ENCODE measurements around the gene GPR142.

GPR142 gene

DNA sequence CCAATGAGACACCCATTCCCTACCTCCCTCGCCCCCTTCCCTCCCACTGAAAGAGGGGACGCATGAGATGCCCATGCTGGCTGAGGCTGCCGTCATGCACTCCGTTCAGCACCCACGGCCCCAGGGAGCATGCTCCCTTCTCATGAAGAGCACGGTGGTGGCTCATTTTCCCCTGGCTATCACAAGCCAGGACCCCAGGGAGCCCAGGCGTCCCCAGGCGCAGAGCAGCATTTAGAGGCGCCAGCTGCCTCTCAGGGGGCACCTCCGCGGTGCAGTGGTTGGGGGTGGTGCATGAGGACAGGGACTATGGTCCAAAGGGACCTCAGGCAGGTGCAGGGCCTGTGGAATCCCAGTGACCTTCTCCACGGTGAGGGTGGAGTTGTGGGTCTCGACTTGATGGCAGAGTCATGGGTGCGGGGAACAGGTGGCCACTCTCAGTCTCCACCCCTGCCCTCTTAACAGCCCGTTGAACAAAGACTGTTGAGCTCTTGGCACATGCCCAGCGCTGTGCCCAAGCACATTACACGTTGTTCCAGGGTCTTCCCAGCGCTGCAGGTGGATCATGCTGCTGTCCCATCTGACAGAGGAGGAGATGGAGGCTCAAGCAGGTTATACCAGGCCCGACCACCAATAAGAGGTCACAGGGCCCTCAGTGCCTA lies 27.6 kb upstream of the GPR142 start:
- Histone ChIP-seq H3K4me3 (no peak overlapping the region), H3K27ac (no peak overlapping the region), H3K4me2 (peak overlapping the region in 9 of 11 experiments; percentile 50 to 87 (median 74); a peak in 19 of 22 replicates), H4K20me1 (peaks cover 0 to 5% (median 0%) of the 10 kb centered on the region in 11 experiments; a peak in 1 of 22 replicates), H3K9ac (no peak overlapping the region), H3K4me1 (peaks cover 13 to 63% (median 55%) of the 10 kb centered on the region in 10 experiments; a peak in 17 of 20 replicates), H3K27me3 (peaks cover 0 to 10% (median 0%) of the 10 kb centered on the region in 11 experiments; a peak in 4 of 22 replicates), H3K9me3 (replicated peaks in 1 of 11) (no peaks in the 10 kb centered on the region), H3K36me3 (no peaks in the 10 kb centered on the region)
- TF ChIP-seq Cebpa-rat (IDR thresholded peaks at IDR 0.05), result no peak

DNA sequence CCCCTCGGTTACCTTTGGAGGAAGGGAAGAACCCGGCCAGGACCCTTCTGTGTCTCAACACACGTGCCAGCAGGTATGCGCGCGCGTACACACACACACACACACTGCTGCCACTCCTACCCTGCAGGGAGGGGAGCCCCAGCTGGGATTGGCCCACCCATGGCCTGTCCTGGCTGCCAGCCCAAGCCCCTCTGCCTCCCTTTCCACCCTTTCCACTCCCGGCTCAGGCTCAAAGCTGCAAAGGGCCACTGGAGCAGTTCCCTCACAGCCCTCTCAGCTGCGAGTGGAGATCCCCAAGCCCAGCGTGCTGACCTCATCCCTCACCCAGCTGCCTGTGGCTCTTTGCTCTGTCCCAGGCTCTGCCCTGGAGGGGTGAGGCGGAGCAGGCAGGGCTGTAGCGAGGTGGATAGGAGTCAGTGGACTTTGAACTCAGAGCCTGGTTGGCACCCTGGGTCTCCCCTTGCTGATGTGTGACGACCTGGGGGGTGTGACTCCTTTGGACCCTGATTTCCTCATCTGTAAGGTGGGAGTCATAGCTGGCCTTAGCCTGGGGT lies 26.8 kb upstream of the GPR142 start:
- Histone ChIP-seq H3K36me3 (no peaks in the 10 kb centered on the region), H4K20me1 (peaks cover 0 to 2% (median 0%) of the 10 kb centered on the region in 11 experiments; a peak in 1 of 22 replicates), H3K27me3 (peaks cover 0 to 10% (median 0%) of the 10 kb centered on the region in 11 experiments; a peak in 4 of 22 replicates), H3K4me2 (peak overlapping the region in 9 of 11 experiments; percentile 24 to 87 (median 74); a peak in 17 of 22 replicates), H3K9ac (0 out of 22 replicates have a peak overlapping the region, but pooled peaks of 1 of the 11 experiments have one; percentile 9), H3K4me3 (no peak overlapping the region), H3K9me3 (replicated peaks in 1 of 11) (no peaks in the 10 kb centered on the region), H3K27ac (no peak overlapping the region), H3K4me1 (peaks cover 13 to 67% (median 55%) of the 10 kb centered on the region in 10 experiments; a peak in 17 of 20 replicates)
- no peak for TF ChIP-seq Cebpa-rat (IDR thresholded peaks at IDR 0.05)

DNA sequence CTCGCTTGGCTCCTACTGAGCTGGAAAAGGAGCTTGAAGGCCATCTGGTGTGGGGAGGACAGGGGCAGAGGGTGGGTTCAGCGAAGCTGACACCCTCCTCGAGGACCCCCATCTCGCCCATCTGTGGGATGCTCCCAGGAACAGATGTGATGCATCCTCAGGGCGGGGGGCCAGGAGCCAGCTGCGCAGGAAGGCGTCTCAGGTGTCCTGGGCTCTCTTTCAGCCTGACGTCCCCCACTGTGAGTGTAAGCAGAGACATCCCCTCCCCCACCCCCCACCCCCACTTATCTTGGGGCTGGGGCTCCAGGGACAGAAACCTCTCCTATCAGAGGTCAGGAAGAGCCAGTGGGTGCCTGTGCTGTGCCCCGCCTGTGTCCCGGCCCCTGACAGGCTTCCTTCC lies 25.1 kb upstream of the GPR142 start:
- Histone ChIP-seq H3K4me3 (no peak overlapping the region), H3K4me1 (peaks cover 13 to 69% (median 55%) of the 10 kb centered on the region in 10 experiments; a peak in 17 of 20 replicates), H4K20me1 (no peaks in the 10 kb centered on the region; a peak in 1 of 22 replicates), H3K27me3 (peaks cover 0 to 10% (median 0%) of the 10 kb centered on the region in 11 experiments; a peak in 4 of 22 replicates), H3K4me2 (peak overlapping the region in 9 of 11 experiments; percentile 8 to 87 (median 64); a peak in 17 of 22 replicates), H3K9me3 (replicated peaks in 1 of 11) (no peaks in the 10 kb centered on the region), H3K36me3 (no peaks in the 10 kb centered on the region), H3K27ac (no peak overlapping the region), H3K9ac (no peak overlapping the region)
- no peak for TF ChIP-seq Cebpa-rat (IDR thresholded peaks at IDR 0.05)

DNA sequence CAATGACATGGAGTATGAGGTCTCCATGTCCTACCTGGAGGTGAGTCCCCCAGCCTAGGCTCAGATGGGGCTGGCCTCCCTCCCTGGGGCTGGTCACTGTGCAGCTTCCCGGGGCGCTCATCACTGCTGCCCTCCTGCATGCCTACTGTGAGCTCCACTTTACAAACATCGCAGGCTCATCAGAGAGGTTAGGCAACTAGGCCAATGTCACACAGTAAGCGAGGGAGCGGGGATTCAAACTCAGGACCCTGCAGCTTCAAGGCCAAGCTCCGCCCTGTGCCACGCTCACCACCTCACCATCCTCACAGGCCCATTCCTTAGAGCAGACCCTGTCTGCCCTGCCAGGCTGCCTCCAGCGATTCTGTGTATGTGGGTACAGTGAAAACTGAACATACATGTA lies 24.2 kb upstream of the GPR142 start:
- H3K9ac ChIP-seq, result no peak overlapping the region
- H3K4me3 ChIP-seq, result no peak overlapping the region
- peaks cover 13 to 69% (median 55%) of the 10 kb centered on the region in 10 experiments; a peak in 17 of 20 replicates for H3K4me1 ChIP-seq
- H3K4me2 ChIP-seq, result peak overlapping the region in 8 of 11 experiments; percentile 8 to 87 (median 62); a peak in 12 of 22 replicates
- no peaks in the 10 kb centered on the region for H3K36me3 ChIP-seq
- peaks cover 0 to 10% (median 0%) of the 10 kb centered on the region in 11 experiments; a peak in 4 of 22 replicates for H3K27me3 ChIP-seq
- H3K27ac ChIP-seq, result peak overlapping the region in 1 of 11 experiments; percentile 22; a peak in 1 of 22 replicates
- H3K9me3 ChIP-seq (replicated peaks in 1 of 11), result no peaks in the 10 kb centered on the region
- H4K20me1 ChIP-seq, result no peaks in the 10 kb centered on the region; a peak in 1 of 22 replicates
- TF ChIP-seq Cebpa-rat (IDR thresholded peaks at IDR 0.05), result no peak

DNA sequence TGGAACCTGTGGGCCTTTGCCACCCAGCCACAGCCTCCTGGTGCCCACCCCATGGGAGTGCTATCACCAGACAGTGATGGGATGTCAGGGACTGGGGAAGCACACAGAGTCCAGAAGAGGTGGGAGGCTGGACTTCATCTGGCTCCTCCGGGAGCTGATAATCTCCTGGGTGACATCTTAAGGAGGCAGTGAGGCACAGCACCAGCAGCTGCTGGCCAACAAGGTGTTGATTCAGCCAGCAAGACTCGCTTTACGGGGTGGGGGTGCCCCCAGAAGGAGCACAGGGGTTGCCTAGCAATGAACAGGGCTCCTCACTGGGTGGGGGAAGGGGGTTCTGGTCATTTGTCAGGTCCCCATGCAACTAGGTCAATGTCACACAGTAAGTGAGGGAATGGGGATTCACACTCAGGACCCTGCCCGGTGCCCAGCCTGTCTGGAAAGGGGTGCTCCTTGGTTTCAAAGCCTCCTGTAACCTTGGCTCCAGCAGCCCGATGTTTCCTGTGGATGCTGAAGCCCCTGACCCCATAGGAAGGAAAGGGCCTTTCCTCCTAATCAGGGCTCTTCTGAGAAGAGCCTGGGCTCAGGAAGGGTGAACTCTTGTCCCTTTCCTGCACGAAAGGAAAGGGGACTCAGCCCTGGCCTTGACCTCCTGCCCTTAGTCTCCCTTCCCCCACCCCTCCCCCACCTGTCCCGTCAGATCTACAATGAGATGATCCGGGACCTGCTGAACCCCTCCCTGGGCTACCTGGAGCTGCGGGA lies 23.6 kb upstream of the GPR142 start:
- no peak for TF ChIP-seq Cebpa-rat (IDR thresholded peaks at IDR 0.05)
- Histone ChIP-seq H3K4me1 (peaks cover 13 to 65% (median 52%) of the 10 kb centered on the region in 10 experiments; a peak in 17 of 20 replicates), H3K27ac (peak overlapping the region in 1 of 11 experiments; percentile 22; a peak in 1 of 22 replicates), H3K9me3 (replicated peaks in 1 of 11) (no peaks in the 10 kb centered on the region), H3K9ac (no peak overlapping the region), H4K20me1 (no peaks in the 10 kb centered on the region; a peak in 1 of 22 replicates), H3K4me3 (no peak overlapping the region), H3K4me2 (peak overlapping the region in 6 of 11 experiments; percentile 9 to 80 (median 41); a peak in 8 of 22 replicates), H3K27me3 (peaks cover 0 to 10% (median 0%) of the 10 kb centered on the region in 11 experiments; a peak in 4 of 22 replicates), H3K36me3 (no peaks in the 10 kb centered on the region)

DNA sequence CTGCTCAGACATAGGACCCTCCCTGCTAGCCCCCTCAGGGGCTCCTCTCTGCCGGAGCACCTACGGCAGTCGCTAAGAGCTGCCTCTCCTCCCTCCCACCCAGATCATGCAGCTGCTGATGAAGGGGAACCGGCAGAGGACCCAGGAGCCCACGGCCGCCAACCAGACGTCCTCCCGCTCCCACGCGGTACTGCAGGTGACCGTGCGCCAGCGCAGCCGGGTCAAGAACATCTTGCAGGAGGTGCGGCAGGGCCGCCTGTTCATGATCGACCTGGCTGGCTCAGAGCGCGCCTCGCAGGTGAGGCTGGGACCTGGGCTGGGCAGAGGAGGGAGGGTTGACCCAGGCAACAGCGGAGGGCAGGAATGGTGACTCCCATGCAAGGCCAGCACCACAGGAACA lies 22.6 kb upstream of the GPR142 start:
- peaks cover 0 to 8% (median 0%) of the 10 kb centered on the region in 11 experiments; a peak in 5 of 22 replicates for H3K27me3 ChIP-seq
- H3K36me3 ChIP-seq, result no peaks in the 10 kb centered on the region

DNA sequence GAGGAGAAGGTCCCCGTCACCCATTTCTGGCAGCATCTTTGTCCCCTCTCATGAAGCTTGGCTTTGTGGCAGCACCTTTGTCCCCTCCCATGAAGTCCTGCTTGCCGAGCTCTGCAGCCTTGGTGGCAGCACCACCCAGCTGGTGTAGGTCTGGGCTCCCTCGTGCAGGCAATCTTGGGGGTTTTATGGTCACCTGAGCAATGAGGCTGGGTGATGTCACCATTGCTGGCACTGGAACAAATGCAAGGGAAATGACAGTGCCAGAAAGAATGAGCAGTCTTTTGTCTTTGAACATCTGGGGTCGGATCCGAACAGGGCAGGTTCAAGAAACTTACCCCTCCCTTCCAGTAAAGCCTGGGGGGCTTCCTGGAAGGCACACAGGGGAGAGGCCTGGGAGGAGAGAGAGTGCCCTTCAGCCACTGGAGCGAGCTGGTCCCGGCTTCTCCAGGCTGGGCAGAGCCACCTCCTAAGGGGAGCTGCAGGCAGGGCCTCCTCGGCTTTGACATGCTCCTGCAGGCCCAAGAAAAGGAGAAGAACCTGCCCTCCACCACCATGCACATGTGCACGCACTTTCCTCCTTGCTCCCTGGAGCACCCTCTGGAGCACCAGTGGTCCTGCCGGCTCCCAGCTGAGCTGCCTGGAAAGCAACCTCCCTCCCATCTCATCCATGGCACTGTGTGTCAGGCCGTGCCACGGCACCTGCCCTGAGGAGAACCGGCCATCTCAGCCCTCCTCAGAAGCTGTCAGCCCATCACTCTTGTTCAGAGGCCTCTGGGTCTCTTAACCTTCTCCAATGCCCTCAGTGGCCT lies 21.7 kb upstream of the GPR142 start:
- Histone ChIP-seq H3K36me3 (no peaks in the 10 kb centered on the region), H3K27ac (no peak overlapping the region), H3K9me3 (replicated peaks in 1 of 11) (no peaks in the 10 kb centered on the region), H4K20me1 (no peaks in the 10 kb centered on the region; a peak in 1 of 22 replicates), H3K4me3 (no peak overlapping the region), H3K4me1 (peaks cover 4 to 45% (median 32%) of the 10 kb centered on the region in 10 experiments; a peak in 16 of 20 replicates), H3K27me3 (peaks cover 0 to 8% (median 6%) of the 10 kb centered on the region in 11 experiments; a peak in 18 of 22 replicates), H3K4me2 (no peak overlapping the region), H3K9ac (no peak overlapping the region)
- TF ChIP-seq Cebpa-rat (IDR thresholded peaks at IDR 0.05), result no peak

More for the DNA sequence above, 22.6 kb upstream of the GPR142 start:
- no peak overlapping the region for H3K4me3 ChIP-seq
- H3K4me1 ChIP-seq, result peaks cover 4 to 55% (median 42%) of the 10 kb centered on the region in 10 experiments; a peak in 16 of 20 replicates
- no peaks in the 10 kb centered on the region for H3K9me3 ChIP-seq (replicated peaks in 1 of 11)
- H3K27ac ChIP-seq, result no peak overlapping the region; a peak in 1 of 22 replicates
- H3K9ac ChIP-seq, result no peak overlapping the region
- no peak overlapping the region for H3K4me2 ChIP-seq
- TF ChIP-seq Cebpa-rat (IDR thresholded peaks at IDR 0.05), result no peak
- no peaks in the 10 kb centered on the region; a peak in 1 of 22 replicates for H4K20me1 ChIP-seq

DNA sequence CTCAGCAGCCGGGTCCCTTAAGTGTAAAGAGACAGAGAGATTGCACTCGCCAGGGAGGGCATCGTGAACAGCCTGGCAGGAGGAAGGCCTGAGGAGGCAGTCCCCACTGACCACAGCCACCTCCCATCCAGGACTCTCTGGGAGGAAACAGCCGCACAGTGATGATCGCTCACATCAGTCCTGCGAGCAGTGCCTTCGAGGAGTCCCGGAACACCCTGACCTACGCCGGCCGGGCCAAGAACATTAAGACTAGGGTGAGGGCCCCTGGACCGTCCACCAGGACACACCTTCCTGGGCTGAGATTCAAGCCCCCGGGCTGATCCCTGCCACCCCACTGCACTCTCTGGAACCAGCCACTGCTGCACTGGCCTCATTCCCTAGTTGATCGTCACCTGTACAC lies 19.7 kb upstream of the GPR142 start:
- H3K27me3 ChIP-seq, result peaks cover 20 to 28% (median 26%) of the 10 kb centered on the region in 11 experiments
- H3K4me2 ChIP-seq, result no peak overlapping the region
- H3K4me3 ChIP-seq, result no peak overlapping the region
- TF ChIP-seq Cebpa-rat (IDR thresholded peaks at IDR 0.05), result no peak
- no peaks in the 10 kb centered on the region for H3K36me3 ChIP-seq
- no peak overlapping the region for H3K27ac ChIP-seq
- H4K20me1 ChIP-seq, result peaks cover 0 to 6% (median 0%) of the 10 kb centered on the region in 11 experiments; a peak in 2 of 22 replicates
- no peak overlapping the region for H3K9ac ChIP-seq
- peaks cover 0 to 27% (median 12%) of the 10 kb centered on the region in 10 experiments; a peak in 14 of 20 replicates for H3K4me1 ChIP-seq
- H3K9me3 ChIP-seq (replicated peaks in 1 of 11), result no peaks in the 10 kb centered on the region
